Activated T-helper 1 cell treated with anti-CD3 and anti-CD28 coated beads, Interleukin-2, amount 50 U/mL, for 16 hours (primary cell): ENCODE results near the gene C12orf42.
"Not testable (repeated sequence)": the region's sequence is repeated elsewhere in the genome, so short reads cannot be mapped to it uniquely, and the experiment has no call there.

ENCODE experiments used
- DNase-seq, 2 donors: peaks; one replicate each; pipeline ENCODE4 v3.0.0-alpha.2; 2020; ENCODE audit warnings: low read depth in 1 of 2, low spot score in 1 of 2

C12orf42 gene

DNA sequence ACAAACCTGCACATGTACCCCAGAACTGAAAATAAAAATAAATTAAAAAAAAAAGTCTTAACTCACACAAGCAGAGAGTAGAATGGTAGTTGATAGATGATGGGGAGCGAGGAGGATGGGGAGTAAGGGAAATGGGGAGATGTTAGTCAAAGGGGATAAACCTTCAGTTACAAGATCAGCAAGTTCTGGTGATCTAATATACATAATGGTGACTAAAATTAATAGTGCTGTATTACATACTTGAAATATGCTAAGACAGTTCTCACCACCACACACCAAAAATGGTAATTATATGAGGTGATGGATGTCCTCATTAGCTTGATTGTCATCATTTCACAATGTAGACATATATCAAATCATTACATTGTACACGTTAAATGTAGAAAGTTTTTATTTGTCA lies 3.2 kb upstream of the C12orf42 start:
- DNase-seq = no peak

DNA sequence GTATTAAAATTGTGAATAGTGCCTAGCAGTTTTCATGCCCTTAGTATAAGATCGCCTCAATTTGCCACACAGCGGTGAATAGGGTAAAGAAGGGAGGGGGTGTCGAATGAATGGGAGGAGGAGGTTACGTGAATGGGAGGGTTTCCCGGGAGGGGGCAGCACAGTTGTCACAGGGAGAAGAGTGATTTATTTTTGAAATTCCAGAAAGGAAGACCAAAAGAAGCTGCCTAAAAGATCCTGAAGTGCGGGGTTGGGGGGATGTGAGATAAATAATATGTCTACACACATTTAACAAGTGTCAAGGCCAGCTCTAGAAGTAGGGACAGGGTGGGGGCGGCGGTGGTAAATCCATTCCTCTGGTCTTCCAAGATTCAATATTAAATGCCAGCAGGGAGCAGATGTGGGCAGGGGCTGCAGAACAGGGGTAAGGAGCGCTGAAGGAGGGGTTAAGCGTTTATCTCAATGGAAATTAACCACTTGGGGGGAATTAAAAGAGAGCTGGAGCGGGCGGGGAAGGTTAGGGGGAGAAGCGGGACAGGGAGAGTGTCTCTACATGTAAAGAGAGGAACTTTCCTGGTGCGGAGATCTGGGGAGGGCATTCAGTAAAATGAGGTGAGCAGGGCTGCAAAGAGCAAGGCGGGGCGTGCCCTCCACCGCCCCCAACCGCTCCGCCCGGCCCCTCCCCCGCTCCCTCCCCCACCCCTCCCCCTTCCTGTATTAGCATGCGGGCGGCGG lies 867 bp downstream of the C12orf42 start:
- no peak for DNase-seq

DNA sequence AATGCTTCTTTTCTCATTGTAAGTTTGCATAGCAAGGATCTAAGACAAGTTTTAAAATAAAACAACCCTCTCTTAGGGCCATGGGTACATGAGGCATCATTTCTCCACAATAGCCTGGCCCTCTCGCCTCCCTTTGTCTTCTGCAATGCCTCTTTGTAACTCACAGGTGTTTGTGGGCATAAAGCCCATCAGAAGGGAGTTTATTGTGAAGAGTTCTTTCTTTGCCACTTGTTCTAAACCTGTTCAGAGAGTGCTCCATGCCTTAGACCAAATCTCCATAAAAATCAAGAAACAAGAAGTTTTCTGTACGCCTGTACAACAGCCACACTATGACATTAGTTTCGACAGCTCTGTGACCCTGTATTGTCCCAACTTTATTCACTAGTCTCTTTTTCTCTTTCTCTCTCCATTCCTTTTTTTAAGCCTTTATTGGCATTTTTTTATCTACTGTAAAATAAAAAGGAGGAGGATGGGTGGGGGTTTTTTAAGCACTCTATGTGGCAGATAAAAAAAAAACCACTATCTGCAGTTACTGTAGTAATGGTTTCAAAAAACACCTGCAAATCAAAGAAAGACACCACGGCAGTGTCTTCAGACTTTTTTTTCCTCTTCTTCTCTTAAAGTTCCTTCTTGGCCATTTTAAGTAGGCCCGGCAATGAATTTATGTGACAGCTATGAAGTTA lies 1.6 kb downstream of the C12orf42 start:
- DNase-seq = no peak

DNA sequence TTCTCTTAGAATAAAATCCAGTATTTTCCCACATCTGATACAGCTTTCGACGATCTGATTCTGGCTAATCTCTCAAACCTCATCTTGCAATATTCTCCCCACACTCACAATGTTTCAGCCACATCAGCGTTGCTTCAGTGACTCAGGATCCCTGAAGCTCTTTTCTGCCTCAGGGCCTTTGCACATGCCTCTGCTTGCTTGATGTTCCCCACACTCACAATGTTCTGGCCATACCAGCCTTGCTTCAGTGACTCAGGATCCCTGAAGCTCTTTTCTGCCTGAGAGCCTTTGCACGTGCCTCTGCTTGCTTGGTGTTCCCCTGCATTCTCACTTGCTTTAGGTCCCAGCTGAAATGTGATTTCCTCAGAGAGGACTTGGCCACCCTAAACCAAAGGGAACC lies 2.6 kb downstream of the C12orf42 start:
- no peak for DNase-seq

DNA sequence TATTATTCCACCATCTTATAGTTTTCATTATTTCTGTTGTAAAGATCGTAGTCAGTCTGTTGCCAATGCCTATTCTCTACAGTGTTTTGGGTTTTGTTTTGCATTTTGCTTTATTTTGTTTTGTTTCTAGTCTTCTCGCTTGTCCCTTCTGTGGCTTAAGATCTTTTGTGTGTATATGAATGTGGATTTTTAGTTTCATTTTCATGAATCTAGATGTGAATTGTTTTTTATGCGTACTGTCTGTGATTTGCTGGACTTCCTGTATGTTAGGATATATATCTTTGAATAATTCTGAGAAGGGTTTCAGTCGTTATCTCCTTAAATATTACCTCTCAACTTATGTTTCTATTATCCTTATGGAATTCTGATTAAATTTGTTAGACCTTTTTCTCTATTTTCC lies 13.4 kb downstream of the C12orf42 start:
- no peak for DNase-seq

DNA sequence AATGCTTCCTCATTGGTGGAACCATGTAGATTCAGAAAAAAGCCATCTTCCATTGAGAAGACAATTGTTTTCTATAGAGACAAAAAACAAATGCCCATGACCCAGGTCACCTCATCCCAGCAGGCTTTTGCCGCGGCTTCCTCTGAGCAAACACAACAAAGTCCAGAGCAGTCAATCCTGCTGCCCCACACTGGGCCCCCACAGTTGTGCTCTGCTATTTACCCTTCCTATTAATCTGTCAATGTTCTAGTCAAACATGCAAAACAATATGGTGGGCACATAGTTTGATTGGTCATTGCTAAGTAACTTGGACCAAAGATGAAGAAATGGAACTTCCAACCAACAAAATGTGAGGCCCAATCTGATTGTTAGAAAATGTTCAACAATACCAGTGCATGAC lies 20.7 kb downstream of the C12orf42 start:
- no peak for DNase-seq

DNA sequence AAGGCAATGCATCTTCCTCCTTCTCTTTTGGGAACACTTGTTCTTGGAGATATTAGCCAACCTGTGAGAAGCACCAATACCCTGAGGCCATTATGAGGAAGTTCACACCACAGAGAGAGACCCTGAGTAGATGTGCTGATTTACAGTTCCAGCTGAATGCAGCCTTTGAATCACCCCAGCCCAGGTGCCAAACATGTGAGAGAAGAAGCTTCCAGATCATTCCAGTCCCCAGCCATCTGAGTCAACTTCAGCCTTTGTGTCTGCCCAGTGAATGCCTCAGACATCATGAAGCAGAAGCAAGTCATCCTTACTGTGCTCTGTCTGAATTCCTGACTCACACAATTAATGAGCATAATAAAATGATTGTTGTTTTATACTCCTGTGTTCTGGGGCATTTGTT lies 25.1 kb downstream of the C12orf42 start:
- no peak for DNase-seq

DNA sequence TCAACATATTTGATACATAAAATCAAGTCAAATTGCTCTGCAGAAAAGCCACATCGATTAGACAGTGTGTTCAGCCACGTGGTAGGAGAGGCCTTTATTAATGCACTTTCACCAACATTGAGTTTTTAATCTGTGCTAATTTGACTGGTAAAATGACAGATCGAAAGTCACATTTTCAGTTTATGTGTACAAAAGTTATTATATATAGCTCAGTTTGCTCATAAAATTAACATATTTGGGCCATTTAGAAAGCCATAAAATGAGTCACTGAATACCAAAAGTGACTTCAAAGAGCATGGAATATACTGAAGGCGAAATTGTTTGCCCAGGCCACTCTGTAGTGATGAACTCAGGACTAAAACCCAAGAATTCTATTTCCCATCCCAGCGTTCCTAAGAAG lies 26.0 kb downstream of the C12orf42 start:
- DNase-seq = no peak

DNA sequence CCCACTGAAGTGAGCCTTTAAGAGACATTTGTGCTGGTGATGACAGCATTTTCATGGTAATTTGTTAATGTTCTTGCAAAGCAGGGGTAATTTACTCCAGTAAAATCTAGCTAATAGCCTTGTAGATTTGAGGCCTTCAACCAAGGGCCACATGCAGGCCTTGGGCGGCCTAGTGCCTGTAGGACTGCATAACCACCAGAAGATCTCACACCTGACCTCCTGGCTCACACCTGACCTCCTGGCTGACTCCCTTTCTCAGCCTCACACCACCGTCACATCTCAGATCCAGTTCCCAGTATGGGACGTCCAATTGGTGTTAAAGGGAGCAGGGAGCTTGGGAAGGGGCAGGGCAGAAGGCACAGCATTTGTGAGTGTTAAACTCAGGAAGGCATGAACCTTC lies 26.9 kb downstream of the C12orf42 start:
- DNase-seq = no peak

DNA sequence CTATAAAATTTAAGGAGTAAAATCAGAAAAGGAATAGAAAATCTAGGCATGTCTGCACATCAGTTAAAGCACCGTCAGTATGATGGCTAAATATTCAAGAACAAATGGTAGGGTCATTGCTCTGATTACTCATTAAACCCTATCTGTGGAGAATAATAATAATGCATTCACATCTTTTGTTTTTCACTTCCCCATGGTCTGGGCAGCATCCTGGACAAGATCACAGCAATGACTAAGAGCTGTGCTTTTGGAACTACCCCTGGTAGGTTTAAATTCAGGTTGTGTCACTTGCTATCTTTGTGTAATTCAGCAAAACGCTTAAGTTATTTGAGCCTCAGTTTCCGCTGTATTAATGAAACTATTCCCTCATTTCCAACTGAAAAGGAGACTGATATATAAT lies 33.1 kb downstream of the C12orf42 start:
- no peak for DNase-seq

DNA sequence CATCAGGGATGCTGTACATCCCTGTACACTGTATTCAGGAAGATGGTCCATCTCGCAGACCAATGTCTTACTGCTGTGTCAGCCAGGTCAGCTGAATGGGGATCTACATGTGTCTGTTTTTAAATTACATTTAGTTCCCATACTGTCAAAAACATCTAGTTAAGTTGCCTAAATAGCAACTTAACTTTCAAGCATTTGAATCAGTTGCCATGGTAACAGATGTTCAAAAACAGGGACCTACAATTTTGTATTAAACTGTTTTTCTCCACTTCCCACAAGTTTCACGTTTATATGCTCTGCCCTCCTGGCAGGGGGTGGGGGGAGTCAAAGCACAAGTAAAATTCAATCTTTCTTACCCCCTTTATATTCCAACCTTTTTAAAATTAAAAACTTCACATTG lies 38.3 kb downstream of the C12orf42 start:
- DNase-seq = no peak

DNA sequence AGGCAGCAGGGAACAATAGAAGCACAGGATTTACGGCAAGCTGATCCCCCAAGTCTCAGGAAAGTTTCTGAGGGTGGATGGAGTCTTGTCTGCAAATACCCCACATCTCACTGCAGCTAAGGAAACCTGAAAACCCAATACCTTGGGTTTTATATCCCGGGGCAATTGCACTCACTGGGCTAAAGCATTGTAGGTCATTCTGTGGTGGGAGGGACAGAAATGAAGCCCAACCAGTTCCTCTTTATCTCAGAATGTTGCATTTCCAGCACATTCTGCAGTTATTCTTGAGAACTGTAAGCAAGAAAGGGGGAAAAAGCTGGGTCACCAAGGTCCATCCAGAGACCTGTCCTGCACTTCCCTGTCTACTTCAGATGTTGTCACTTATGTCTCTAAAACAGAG lies 39.8 kb downstream of the C12orf42 start:
- no peak for DNase-seq

DNA sequence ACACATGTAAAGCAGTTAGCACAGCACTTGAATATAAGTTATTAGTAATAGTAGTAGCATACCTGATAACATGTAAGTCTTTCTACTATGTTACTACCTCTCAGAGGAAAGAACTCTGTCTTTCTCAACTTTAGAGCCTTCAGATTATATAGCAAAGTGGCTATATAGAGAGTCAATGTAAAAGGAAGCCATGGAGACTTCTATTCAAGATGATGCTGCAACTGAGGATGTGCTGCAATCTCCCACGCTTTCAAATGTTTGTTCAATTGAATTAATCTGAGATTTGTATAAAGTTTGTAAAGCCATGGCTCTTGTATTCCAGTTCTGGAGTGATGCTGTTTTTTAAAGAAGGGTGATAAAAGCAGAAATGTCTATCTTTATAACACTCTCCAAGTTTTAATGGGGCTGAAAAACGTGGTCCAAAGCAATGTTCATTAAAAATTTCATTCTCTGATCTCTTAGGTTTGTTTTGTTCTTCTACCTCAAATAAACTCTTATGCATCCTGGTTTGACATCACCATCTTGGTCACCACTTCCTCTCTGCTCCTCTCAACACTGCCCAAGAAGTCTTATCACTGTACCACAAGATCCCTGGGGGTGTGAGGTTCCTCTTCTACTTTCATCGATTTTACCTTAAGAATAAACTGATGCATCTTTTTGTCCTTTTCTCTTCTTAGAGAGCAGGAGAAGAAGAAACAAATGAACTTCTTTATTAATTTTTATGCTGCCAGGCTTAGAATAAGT lies 40.6 kb downstream of the C12orf42 start:
- DNase-seq = no peak

DNA sequence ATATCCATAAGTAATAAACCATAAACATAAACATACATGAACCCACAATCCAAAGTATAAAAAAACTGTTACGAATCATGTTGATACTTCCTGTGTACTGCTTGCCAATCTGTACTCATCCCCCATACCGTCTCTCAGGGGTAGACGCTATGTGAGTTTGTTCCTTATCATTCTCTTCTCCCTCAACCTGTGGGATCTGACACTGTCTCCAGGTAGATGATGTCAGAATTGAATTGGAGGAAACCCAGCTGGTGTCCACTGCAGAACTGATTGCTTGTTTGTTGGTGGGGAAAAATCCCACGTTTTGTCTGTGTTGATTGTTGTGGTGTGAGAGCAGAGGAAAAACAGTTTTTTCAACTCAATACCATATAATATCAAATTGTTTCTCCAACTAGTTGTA lies 50.8 kb downstream of the C12orf42 start:
- DNase-seq = no peak

DNA sequence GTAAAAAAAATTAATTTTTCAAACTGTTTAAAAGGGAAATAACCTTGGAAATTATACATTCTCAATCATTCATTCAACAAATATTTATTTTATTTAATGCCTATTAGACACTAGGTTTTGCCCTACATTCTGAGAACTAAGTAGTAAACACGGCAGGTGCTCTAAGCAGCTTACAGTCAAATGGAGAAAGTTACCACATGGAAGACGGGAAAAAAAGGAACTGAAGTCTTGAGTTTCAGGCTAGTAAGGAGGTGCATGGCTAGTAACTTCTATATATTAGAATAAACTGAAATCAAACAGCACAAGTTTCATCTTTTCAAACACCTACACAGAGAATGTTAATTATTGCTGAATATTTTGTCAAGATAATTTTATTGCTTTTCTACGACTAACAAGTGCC lies 52.9 kb downstream of the C12orf42 start:
- no peak for DNase-seq

DNA sequence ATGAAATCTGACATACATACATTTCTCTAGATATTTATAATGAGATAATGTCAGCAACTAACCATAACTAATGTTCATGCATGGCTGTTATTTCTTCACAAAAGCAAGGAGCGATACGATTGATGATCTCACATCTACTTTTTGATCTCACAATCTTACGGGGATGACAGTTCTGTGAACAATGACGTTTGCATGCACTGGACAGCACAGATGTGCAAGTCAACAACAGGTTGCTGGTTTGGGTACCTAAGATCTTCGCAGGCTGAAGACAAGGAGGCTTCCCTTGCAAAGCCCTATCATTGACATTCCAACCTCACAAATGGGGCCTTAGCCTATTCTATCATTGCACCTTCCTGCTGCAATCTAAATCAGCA lies 53.6 kb downstream of the C12orf42 start:
- DNase-seq = no peak

DNA sequence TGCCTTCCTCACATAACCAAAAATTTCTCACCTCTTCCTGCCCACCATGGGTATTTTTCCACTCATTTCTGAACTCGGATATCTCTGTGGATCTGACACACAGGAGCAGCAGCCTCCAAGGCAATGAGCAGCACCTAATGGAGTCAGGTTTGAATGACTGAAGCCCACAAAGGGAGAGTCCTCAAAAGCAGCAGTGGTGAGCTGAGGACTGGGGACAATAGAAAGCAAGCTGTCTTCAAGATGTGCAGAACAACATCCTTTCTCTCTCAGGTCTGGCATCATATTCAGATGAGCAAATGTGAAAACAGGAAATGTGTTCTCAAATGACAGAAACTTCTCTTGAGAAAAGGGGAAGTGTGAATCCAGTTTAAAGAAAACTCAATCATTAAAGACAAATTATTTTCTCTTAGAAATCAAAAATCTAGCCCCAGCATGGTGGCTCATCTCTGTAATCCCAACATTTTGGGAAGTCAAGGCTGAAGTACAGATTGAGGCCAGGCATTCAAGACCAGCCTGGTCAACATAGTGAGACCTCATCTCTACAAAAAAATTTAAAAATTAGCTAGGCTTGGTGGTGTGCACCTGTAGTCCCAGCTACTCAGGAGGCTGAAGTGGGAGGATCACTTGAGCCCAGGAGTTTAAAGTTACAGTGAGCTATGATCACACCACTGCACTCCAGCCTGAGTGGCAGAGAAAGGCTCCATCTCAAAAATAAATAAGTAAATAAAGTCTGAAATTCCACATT lies 54.2 kb downstream of the C12orf42 start:
- no peak for DNase-seq

DNA sequence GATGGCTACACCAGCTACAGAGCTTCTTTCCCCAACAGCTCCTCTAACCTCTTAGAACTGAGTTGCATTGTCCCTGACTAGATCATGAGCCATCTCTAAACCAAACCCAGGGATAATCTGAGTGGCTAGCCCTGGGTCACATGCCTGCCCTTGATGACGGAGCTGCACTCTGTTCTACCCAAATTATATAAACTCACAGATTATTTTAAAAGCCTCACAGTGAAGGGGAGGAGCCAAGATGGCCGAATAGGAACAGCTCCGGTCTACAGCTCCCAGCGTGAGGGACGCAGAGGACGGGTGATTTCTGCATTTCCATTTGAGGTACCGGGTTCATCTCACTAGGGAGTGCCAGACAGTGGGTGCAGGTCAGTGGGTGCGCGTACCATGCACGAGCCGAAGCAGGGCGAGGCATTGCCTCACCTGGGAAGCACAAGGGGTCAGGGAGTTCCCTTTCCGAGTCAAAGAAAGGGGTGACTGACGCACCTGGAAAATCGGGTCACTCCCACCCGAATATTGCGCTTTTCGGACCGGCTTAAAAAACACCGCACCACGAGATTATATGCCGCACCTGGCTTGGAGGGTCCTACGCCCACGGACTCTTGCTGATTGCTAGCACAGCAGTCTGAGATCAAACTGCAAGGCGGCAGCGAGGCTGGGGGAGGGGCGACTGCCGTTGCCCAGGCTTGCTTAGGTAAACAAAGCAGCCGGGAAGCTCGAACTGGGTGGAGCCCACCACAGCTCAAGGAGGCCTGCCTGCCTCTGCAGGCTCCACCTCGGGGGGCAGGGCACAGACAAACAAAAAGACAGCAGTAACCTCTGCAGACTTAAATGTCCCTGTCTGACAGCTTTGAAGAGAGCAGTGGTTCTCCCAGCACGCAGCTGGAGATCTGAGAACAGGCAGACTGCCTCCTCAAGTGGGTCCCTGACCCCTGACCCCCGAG lies 61.3 kb downstream of the C12orf42 start:
- not testable (repeated sequence) for DNase-seq

DNA sequence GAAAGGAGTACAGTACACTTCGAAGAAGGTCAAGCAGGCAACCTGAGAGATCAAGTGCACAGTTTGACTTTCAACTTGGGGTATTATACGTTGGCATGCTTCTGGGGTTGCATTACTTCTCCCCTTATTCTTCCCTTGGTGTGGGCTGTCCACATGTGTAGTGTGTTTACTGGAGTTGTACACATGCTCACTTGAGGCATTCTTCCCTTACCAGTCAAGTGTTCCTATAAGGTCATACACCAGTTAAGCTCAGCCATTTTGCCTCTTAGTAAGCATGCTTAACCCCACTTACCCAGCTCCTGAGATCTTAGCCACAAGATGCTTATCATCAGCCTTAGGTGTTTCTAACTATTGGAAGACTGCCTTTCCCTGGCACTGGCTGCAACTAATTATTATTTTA lies 63.8 kb downstream of the C12orf42 start:
- no peak for DNase-seq

DNA sequence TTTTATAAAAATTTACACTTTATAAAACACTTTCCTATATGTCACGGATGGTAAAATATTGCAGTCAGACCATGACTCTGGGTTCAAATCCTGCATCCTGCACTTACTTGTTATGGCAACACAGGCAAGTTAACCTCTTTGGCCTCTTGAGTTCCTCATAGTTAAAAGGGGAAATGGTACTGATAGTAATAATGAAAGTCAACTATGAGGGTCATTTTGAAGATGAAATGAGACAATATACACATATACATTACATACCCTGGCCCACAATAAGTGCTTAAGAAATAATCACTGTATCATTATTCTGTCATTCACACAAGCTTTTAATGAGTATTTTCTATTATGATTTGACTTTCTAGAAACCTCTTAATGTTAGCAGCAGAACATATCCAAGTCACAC lies 64.4 kb downstream of the C12orf42 start:
- DNase-seq = no peak

DNA sequence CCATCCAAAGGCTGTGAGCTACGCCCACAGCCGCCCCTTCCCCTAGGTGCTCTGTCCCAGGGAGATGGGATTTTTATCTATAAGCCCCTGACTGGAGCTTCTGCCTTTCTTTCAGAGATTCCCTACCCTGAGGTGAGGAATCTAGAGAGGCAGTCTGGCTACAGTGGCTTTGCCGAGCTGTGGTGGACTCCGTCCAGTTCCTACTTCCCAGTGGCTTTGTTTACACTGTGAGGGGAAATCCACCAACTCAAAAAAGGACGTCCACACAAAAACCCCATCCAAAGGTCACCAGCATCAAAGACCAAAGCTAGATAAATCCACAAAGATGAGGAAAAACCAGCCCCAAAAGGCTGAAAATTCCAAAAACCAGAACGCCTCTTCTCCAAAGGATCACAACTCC lies 70.1 kb downstream of the C12orf42 start:
- DNase-seq = not testable (repeated sequence)
